Endothelial cell of umbilical vein (primary cell): Measurements from ENCODE around the gene RNF121. TPM values are rescaled to one million over a fixed set of nuclear protein-coding genes. Genes with fewer than 3 reads are reported as not detected.

Source experiments
- BruUV-seq: library from RNA; stranded (reverse); fragments of 400-500 nt; replicated peaks from 2 replicates; lab custom pipeline; 2021; lab: Mats Ljungman, UMichigan
- CTCF ChIA-PET: fragments of 300-600, 350-600 bp; sonication (Branson Sonifier 250); formaldehyde crosslinking; loops from one replicate; lab custom pipeline; 2021; ENCODE audit warnings: antibody characterized with exemption, inconsistent platforms; lab: Charles Lee
- POLR2A ChIA-PET: fragments of 300-600, 350-600 bp; sonication (Branson Sonifier 250); formaldehyde crosslinking; loops from one replicate; lab custom pipeline; 2021; ENCODE audit warnings: antibody characterized with exemption, inconsistent platforms; lab: Charles Lee
- DNase-seq: peaks from one replicate; pipeline ENCODE4 v3.0.0-alpha.2; 2011; ENCODE audit warnings: low read depth, low spot score
- FAIRE-seq: peaks from 2 replicates; lab custom pipeline; 2011; peaks lifted over from hg19 to GRCh38; lab: Jason Lieb, UNC
- H2AFZ ChIP-seq: 2 replicates; pipeline ENCODE4 v1.6.0; 2012; ENCODE audit warnings: low read depth, low read length, control low read depth, inconsistent platforms
- H3K27ac ChIP-seq: 2 replicates; pipeline ENCODE4 v1.5.1; 2011; ENCODE audit warnings: low read depth, mild to moderate bottlenecking, control low read depth, low read length, moderate library complexity; ENCODE audit not compliant: insufficient read depth
- H3K27me3 ChIP-seq, 2 experiments: 2 replicates each; pipeline versions ENCODE4 v1.6.0 to v1.6.1; 2011; ENCODE audit warnings: low read length in 2 of 2, mixed read lengths in 1 of 2; ENCODE audit not compliant: control insufficient read depth in 2 of 2, insufficient read depth in 2 of 2
- H3K36me3 ChIP-seq, 2 experiments: 2 replicates in 1 of 2; 3 replicates in 1 of 2; pipeline ENCODE4 v1.5.1; 2011; ENCODE audit warnings: low read length in 2 of 2, mild to moderate bottlenecking in 1 of 2, moderate library complexity in 1 of 2; ENCODE audit not compliant: control insufficient read depth in 2 of 2, insufficient read depth in 2 of 2; ENCODE audit errors: extremely low read depth in 1 of 2
- H3K4me1 ChIP-seq: 3 replicates; pipeline ENCODE4 v1.5.1; 2011; ENCODE audit warnings: mild to moderate bottlenecking, low read length; ENCODE audit not compliant: control insufficient read depth, insufficient read depth; ENCODE audit errors: extremely low read depth
- H3K4me2 ChIP-seq: 2 replicates; pipeline ENCODE4 v1.6.1; 2011; ENCODE audit warnings: low read length, control low read depth, mixed read lengths; ENCODE audit not compliant: insufficient read depth
- H3K4me3 ChIP-seq, 3 experiments: fragments of 200-600 bp in 1 of 3; sonication (generic), shearing (Covaris generic) in 1 of 3; replicated peaks in 1 of 3; 2 replicates each; pipeline ENCODE4 v1.5.1; 2011 to 2016; ENCODE audit warnings: control low read depth in 3 of 3, low read length in 3 of 3, mild to moderate bottlenecking in 2 of 3, inconsistent platforms in 1 of 3, low read depth in 1 of 3, moderate library complexity in 1 of 3; ENCODE audit not compliant: insufficient read depth in 1 of 3
- H3K79me2 ChIP-seq: 2 replicates; pipeline ENCODE4 v1.6.0; 2012; ENCODE audit warnings: low read length, inconsistent platforms; ENCODE audit not compliant: control insufficient read depth, insufficient read depth
- H3K9ac ChIP-seq: replicated peaks from 2 replicates; pipeline ENCODE3; 2011; ENCODE audit warnings: low read length, control low read depth; ENCODE audit not compliant: insufficient read depth; ENCODE audit errors: extremely low read depth
- H3K9me1 ChIP-seq: replicated peaks from 3 replicates; pipeline ENCODE4 v1.6.0; 2011; ENCODE audit warnings: mild to moderate bottlenecking, low read length; ENCODE audit not compliant: control insufficient read depth, insufficient read depth; ENCODE audit errors: extremely low read depth
- H3K9me3 ChIP-seq: replicated peaks from 2 replicates; pipeline ENCODE4 v1.5.1; 2012; ENCODE audit warnings: low read length, inconsistent platforms; ENCODE audit not compliant: control insufficient read depth, insufficient read depth
- H4K20me1 ChIP-seq: replicated peaks from 2 replicates; pipeline ENCODE3; 2011; ENCODE audit warnings: mild to moderate bottlenecking, low read length; ENCODE audit not compliant: control insufficient read depth, insufficient read depth; ENCODE audit errors: extremely low read depth
- EZH2 ChIP-seq: IDR thresholded peaks from 2 replicates; pipeline ENCODE4 v1.6.1; 2012; ENCODE audit warnings: borderline replicate concordance, low read depth, mild to moderate bottlenecking, moderate library complexity, low read length, inconsistent platforms; ENCODE audit not compliant: severe bottlenecking
- FOS ChIP-seq: IDR thresholded peaks from 2 replicates; pipeline ENCODE4 v1.6.1; 2011; ENCODE audit warnings: mild to moderate bottlenecking, low read length, moderate library complexity, borderline replicate concordance; ENCODE audit not compliant: insufficient read depth
- GATA2 ChIP-seq: IDR thresholded peaks from 2 replicates; pipeline ENCODE4 v1.7.0; 2011; ENCODE audit warnings: low read depth, mild to moderate bottlenecking, moderate library complexity, mixed read lengths, low read length; ENCODE audit not compliant: insufficient read length, insufficient read depth
- JUN ChIP-seq: IDR thresholded peaks from 2 replicates; pipeline ENCODE4 v1.6.1; 2011; ENCODE audit warnings: borderline replicate concordance, low read depth; ENCODE audit not compliant: insufficient read length, insufficient read depth
- MYC ChIP-seq: IDR thresholded peaks from one replicate; pipeline ENCODE4 v1.6.1; 2011; ENCODE audit warnings: mild to moderate bottlenecking, low read depth, low read length
- POLR2A ChIP-seq: IDR thresholded peaks from 2 replicates; pipeline ENCODE4 v1.6.1; 2012; ENCODE audit warnings: low read depth, mild to moderate bottlenecking, control low read depth, low read length
- POLR2AphosphoS5 ChIP-seq: IDR thresholded peaks from 2 replicates; pipeline ENCODE4 v1.6.1; 2012; ENCODE audit warnings: low read depth, mild to moderate bottlenecking, control low read depth, low read length, moderate library complexity; ENCODE audit not compliant: insufficient read depth
- dilution Hi-C: fragments of 300-500 bp; cut with MboI; formaldehyde crosslinking; loops from one replicate; pipeline ENCODE4 v1.15.0; 2019; ENCODE audit warnings: low sequenced_read_pairs; ENCODE audit not compliant: extremely low pct_ligation_motif_present
- intact Hi-C: fragments of 100-400 bp; cut with micrococcal nuclease; formaldehyde crosslinking; loops from one replicate; pipeline ENCODE4 v1.10.0; 2022
- polyA plus RNA-seq, 4 experiments: library from polyadenylated mRNA; depleted of rRNA in 3 of 4; stranded (reverse) in 3 of 4; unstranded in 1 of 4; fragments of >200 nt; gene quantifications; 2 replicates each; pipeline versions ENCODE4 v1.2.1 to v1.2.3, GENCODE V29; 2011 to 2012; ENCODE audit warnings: missing spikeins in 1 of 4
- total RNA-seq: library from RNA; stranded (reverse); gene quantifications from 2 replicates; pipeline ENCODE4 v1.2.3, GENCODE V29; 2021
- TF ChIP-seq, protein P1 (sequence below), 2 donors: IDR thresholded peaks; 1 replicate in 1 of 2; 2 replicates in 1 of 2; pipeline ENCODE4 v1.5.1; 2011; ENCODE audit warnings: low read length in 2 of 2, mild to moderate bottlenecking in 2 of 2, moderate library complexity in 2 of 2, control low read depth in 1 of 2, inconsistent platforms in 1 of 2, low read depth in 1 of 2; ENCODE audit not compliant: insufficient read depth in 1 of 2; ENCODE audit errors: extremely low read depth in 1 of 2
- TF ChIP-seq, protein P2 (sequence below): IDR thresholded peaks from 2 replicates; pipeline ENCODE4 v1.6.1; 2011; ENCODE audit not compliant: insufficient read depth, insufficient read length

RNF121 gene
- total and polyA plus RNA-seq, 2 donors (not counting 3 experiments of a cell fraction or from before 2014, with no cell fraction given): 61.4 to 99.9 TPM

DNA sequence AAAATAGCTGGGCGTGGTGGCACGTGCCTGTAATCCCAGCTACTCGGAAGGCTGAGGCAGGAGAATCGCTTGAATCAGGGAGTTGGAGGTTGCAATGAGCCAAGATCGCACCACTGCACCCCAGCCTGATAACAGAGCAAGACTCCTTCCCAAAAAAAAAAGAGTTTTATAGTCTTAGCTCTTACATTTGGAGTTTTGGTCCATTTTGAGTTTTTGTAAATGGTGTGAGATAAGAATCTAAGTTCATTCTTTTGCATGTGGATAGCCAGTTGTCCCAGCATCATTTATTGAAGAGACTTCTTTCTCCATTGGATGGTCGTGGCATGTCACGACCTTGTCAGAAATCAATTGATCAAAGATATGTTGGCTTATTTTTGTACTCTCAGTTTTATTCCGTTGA lies 34.6 kb downstream of the RNF121 start:
- H3K27ac ChIP-seq: peak overlapping the region; percentile 70
- CTCF ChIA-PET: interaction anchor here (1.0 to 1.3 kb wide), 3 partner anchors 14 to 35 kb away, joined by 3 to 6 read pairs (median 3); partner anchors contain the start of genes RNF121 and XNDC1N
- no peak for FAIRE-seq

More for the DNA sequence above, 34.6 kb downstream of the RNF121 start:
- Histone ChIP-seq H3K27me3 (no peaks in the 10 kb centered on the region), H3K9me1 (no peaks in the 10 kb centered on the region), H3K36me3 (peaks cover 8 to 17% of the 10 kb centered on the region in 2 experiments), H3K4me1 (peaks cover 20% of the 10 kb centered on the region), H4K20me1 (no peaks in the 10 kb centered on the region), H3K9me3 (no peaks in the 10 kb centered on the region), H3K9ac (no peak overlapping the region), H3K4me3 (no peak overlapping the region), H3K79me2 (peaks cover 62% of the 10 kb centered on the region), H3K4me2 (no peak overlapping the region), H2AFZ (no peak overlapping the region)
- dilution Hi-C loops: no loop called here
- intact Hi-C loops: loop anchor here (2.0 kb wide), 1 partner anchor 19 kb away; no protein-coding TSS in a partner anchor
- POLR2A ChIA-PET: no interaction called here
- no TSS peak for BruUV-seq
- DNase-seq: no peak
- TF ChIP-seq GATA2: no peak
- no peak for TF ChIP-seq FOS
- no peak for TF ChIP-seq POLR2AphosphoS5
- TF ChIP-seq JUN: no peak
- TF ChIP-seq POLR2A: no peak
- no peak for TF ChIP-seq EZH2
- TF ChIP-seq, protein P1, sequence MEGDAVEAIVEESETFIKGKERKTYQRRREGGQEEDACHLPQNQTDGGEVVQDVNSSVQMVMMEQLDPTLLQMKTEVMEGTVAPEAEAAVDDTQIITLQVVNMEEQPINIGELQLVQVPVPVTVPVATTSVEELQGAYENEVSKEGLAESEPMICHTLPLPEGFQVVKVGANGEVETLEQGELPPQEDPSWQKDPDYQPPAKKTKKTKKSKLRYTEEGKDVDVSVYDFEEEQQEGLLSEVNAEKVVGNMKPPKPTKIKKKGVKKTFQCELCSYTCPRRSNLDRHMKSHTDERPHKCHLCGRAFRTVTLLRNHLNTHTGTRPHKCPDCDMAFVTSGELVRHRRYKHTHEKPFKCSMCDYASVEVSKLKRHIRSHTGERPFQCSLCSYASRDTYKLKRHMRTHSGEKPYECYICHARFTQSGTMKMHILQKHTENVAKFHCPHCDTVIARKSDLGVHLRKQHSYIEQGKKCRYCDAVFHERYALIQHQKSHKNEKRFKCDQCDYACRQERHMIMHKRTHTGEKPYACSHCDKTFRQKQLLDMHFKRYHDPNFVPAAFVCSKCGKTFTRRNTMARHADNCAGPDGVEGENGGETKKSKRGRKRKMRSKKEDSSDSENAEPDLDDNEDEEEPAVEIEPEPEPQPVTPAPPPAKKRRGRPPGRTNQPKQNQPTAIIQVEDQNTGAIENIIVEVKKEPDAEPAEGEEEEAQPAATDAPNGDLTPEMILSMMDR (IDR thresholded peaks at IDR 0.05; ENCODE audit: extremely low read depth in 1 of 2, insufficient read depth in 1 of 2, low read depth in 1 of 2, low read length in 2 of 2): no peak
- TF ChIP-seq MYC: no peak
- TF ChIP-seq, protein P2, sequence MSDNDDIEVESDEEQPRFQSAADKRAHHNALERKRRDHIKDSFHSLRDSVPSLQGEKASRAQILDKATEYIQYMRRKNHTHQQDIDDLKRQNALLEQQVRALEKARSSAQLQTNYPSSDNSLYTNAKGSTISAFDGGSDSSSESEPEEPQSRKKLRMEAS: no peak
